SK-N-SH (cell line): ENCODE results near the gene NGF. TPM values are rescaled to one million over a fixed set of nuclear protein-coding genes. Genes with fewer than 3 reads are reported as not detected.

Experiments
- CTCF ChIA-PET: fragments of 300-600, 350-600 bp; formaldehyde crosslinking; extraction: SDS; loops from one replicate; lab custom pipeline; 2021; lab: Yijun Ruan, JAX
- POLR2A ChIA-PET: fragments of 350-600 bp; sonication (Branson Sonifier 250); formaldehyde crosslinking; extraction: SDS; loops from one replicate; lab custom pipeline; 2020; ENCODE audit warnings: antibody characterized with exemption, inconsistent platforms; lab: Yijun Ruan, JAX
- DNase-seq: peaks from one replicate; pipeline ENCODE4 v3.0.0; 2012
- H2AFZ ChIP-seq: fragments of 200-600 bp; sonication (generic); 2 replicates; pipeline ENCODE4 v1.8.1; 2016; ENCODE audit warnings: antibody characterized with exemption, mild to moderate bottlenecking, low read depth
- H3F3A ChIP-seq: fragments of 200-600 bp; sonication (generic); replicated peaks from 2 replicates; pipeline ENCODE3; 2016; ENCODE audit warnings: antibody characterized with exemption, mild to moderate bottlenecking; ENCODE audit not compliant: insufficient read depth
- H3K27ac ChIP-seq, 2 experiments: fragments of 200-500 bp in 1 of 2; fragments of 200-600 bp in 1 of 2; sonication (Bioruptor generic) in 1 of 2; sonication (generic), shearing (Covaris generic) in 1 of 2; 2 replicates each; pipeline versions ENCODE4 v1.5.1 to v1.6.1; 2014 to 2016; ENCODE audit warnings: low read depth in 2 of 2, inconsistent platforms in 1 of 2, low read length in 1 of 2, mild to moderate bottlenecking in 1 of 2, mixed read lengths in 1 of 2
- H3K27me3 ChIP-seq: fragments of 200-600 bp; sonication (generic), shearing (Covaris generic); 2 replicates; pipeline ENCODE4 v1.6.1; 2016; ENCODE audit warnings: mixed run types; ENCODE audit not compliant: insufficient read depth
- H3K36me3 ChIP-seq, 2 experiments: fragments of 200-500 bp in 1 of 2; fragments of 200-600 bp in 1 of 2; sonication (Bioruptor generic) in 1 of 2; sonication (generic) in 1 of 2; replicated peaks in 1 of 2; 2 replicates each; pipeline versions ENCODE3 to v1.5.1; 2014 to 2016; ENCODE audit warnings: low read length in 1 of 2, mild to moderate bottlenecking in 1 of 2; ENCODE audit not compliant: insufficient read depth in 2 of 2, control insufficient read depth in 1 of 2
- H3K4me1 ChIP-seq, 2 experiments: fragments of 200-500 bp in 1 of 2; fragments of 200-600 bp in 1 of 2; sonication (Bioruptor generic) in 1 of 2; sonication (generic), shearing (Covaris generic) in 1 of 2; 2 replicates each; pipeline versions ENCODE4 v1.5.1 to v1.6.1; 2014 to 2016; ENCODE audit warnings: low read depth in 1 of 2, low read length in 1 of 2, mixed run types in 1 of 2; ENCODE audit not compliant: insufficient read depth in 2 of 2, control insufficient read depth in 1 of 2
- H3K4me2 ChIP-seq: fragments of 200-600 bp; sonication (generic), shearing (Covaris generic); 2 replicates; pipeline ENCODE4 v1.6.1; 2017; ENCODE audit warnings: mixed run types
- H3K4me3 ChIP-seq, 2 experiments: fragments of 200-500 bp in 1 of 2; fragments of 200-600 bp in 1 of 2; sonication (Bioruptor generic) in 1 of 2; sonication (generic), shearing (Covaris generic) in 1 of 2; 2 replicates each; pipeline versions ENCODE4 v1.5.1 to v1.8.1; 2014 to 2016; ENCODE audit warnings: low read depth in 2 of 2, inconsistent platforms in 1 of 2, low read length in 1 of 2, mild to moderate bottlenecking in 1 of 2, mixed read lengths in 1 of 2, moderate library complexity in 1 of 2
- H3K79me2 ChIP-seq: fragments of 200-600 bp; sonication (generic); 2 replicates; pipeline ENCODE4 v1.8.1; 2017; ENCODE audit warnings: mild to moderate bottlenecking; ENCODE audit not compliant: insufficient read depth
- H3K9ac ChIP-seq: fragments of 200-600 bp; sonication (generic); 2 replicates; pipeline ENCODE4 v1.6.1; 2017; ENCODE audit warnings: mixed run types
- H3K9me2 ChIP-seq: fragments of 200-600 bp; sonication (generic); 2 replicates; pipeline ENCODE4 v1.6.1; 2017; ENCODE audit warnings: mixed run types
- H3K9me3 ChIP-seq: fragments of 200-600 bp; sonication (generic); 2 replicates; pipeline ENCODE4 v1.6.1; 2017; ENCODE audit warnings: mixed run types, mild to moderate bottlenecking, moderate library complexity
- H4K20me1 ChIP-seq: fragments of 200-600 bp; sonication (generic); 2 replicates; pipeline ENCODE4 v1.6.1; 2017; ENCODE audit warnings: mild to moderate bottlenecking, mixed run types; ENCODE audit not compliant: insufficient read depth
- EZH2phosphoT487 ChIP-seq: fragments of 200-600 bp; sonication (generic); IDR thresholded peaks from 2 replicates; pipeline ENCODE4 v1.6.1; 2017; ENCODE audit warnings: low read depth, mixed run types, mild to moderate bottlenecking, antibody characterized with exemption, moderate library complexity, borderline replicate concordance
- FOSL2 ChIP-seq: IDR thresholded peaks from 2 replicates; pipeline ENCODE4 v1.4.0; 2012; ENCODE audit warnings: low read depth, mild to moderate bottlenecking, moderate library complexity, borderline replicate concordance
- GABPA ChIP-seq: IDR thresholded peaks from 2 replicates; pipeline ENCODE4 v1.4.0; 2012; ENCODE audit warnings: low read depth, mild to moderate bottlenecking
- GATA2 ChIP-seq: sonication (generic); formaldehyde crosslinking; IDR thresholded peaks from 2 replicates; pipeline ENCODE4 v1.5.0; 2020; ENCODE audit warnings: mild to moderate bottlenecking, missing genetic modification reagents
- MEF2A ChIP-seq: IDR thresholded peaks from 2 replicates; pipeline ENCODE4 v1.4.0; 2012; ENCODE audit warnings: low read depth, borderline replicate concordance
- MXI1 ChIP-seq: IDR thresholded peaks from 2 replicates; pipeline ENCODE4 v1.6.1; 2012; ENCODE audit warnings: mild to moderate bottlenecking, low read depth, low read length, improper control_type of control experiment
- NRF1 ChIP-seq: IDR thresholded peaks from 2 replicates; pipeline ENCODE4 v1.6.1; 2012; ENCODE audit warnings: low read depth, mild to moderate bottlenecking, low read length
- TAF1 ChIP-seq: IDR thresholded peaks from 2 replicates; pipeline ENCODE4 v1.6.1; 2012; ENCODE audit warnings: low read depth, mild to moderate bottlenecking, low read length, moderate library complexity, borderline replicate concordance
- TCF12 ChIP-seq: IDR thresholded peaks from 2 replicates; pipeline ENCODE4 v1.4.0; 2012
- USF2 ChIP-seq: fragments of 150-350 bp; IDR thresholded peaks from 2 replicates; pipeline ENCODE4 v1.6.1; 2017; ENCODE audit warnings: antibody characterized with exemption, low read length, low read depth, borderline replicate concordance
- ZBTB33 ChIP-seq: IDR thresholded peaks from 2 replicates; pipeline ENCODE4 v1.4.0; 2012; ENCODE audit warnings: low read depth, borderline replicate concordance
- WGBS: methylation state at CpG from one replicate; pipeline ENCODE4 v1.1.6; 2017; ENCODE audit warnings: low lambda C conversion rate; 5-methylcytosine and 5-hydroxymethylcytosine counted together
- polyA plus RNA-seq, 3 experiments: library from polyadenylated mRNA; depleted of rRNA; stranded (reverse); fragments of >200 nt; gene quantifications; 2 replicates each; pipeline ENCODE4 v1.2.3, GENCODE V29; 2012
- TF ChIP-seq, protein P1 (sequence below): fragments of 200-600 bp; sonication (generic); IDR thresholded peaks from 2 replicates; pipeline ENCODE4 v1.6.1; 2017; ENCODE audit warnings: antibody characterized with exemption, mild to moderate bottlenecking, moderate library complexity
- TF ChIP-seq, protein P2 (sequence below): IDR thresholded peaks from 2 replicates; pipeline ENCODE4 v1.4.0; 2012; ENCODE audit warnings: low read depth

NGF gene
- polyA plus RNA-seq, 1 of the 3 experiments (the other 2 are of a cell fraction): 75.8 TPM

- ChIA-PET CTCF (interaction anchor here (1.9 kb wide), 1 partner anchor 144 kb away, joined by 5 read pairs; no protein-coding TSS in a partner anchor), POLR2A (no interaction called here)
- Histone ChIP-seq H3K9me2 (no peaks in the 10 kb centered on the region), H3K4me3 (no peak overlapping the region), H3K9me3 (no peaks in the 10 kb centered on the region), H3K36me3 (peaks cover 0 to 10% of the 10 kb centered on the region in 2 experiments), H2AFZ (no peak overlapping the region), H3K4me1 (peaks cover 18 to 66% of the 10 kb centered on the region in 2 experiments), H3K4me2 (no peak overlapping the region), H4K20me1 (no peaks in the 10 kb centered on the region), H3K27ac (peak overlapping the region in 1 of 2 experiments; percentile 19; a peak in 2 of 4 replicates), H3K79me2 (peaks cover 93% of the 10 kb centered on the region), H3K9ac (no peak overlapping the region), H3K27me3 (no peaks in the 10 kb centered on the region), H3F3A (peaks cover 19% of the 10 kb centered on the region)
- 87% methylated on average over 5 of the region's 5 CpGs for whole genome bisulfite sequencing
- no peak for DNase-seq
- TF ChIP-seq NRF1 (no peak), GABPA (no peak), USF2 (no peak), MXI1 (no peak), FOSL2 (no peak), TAF1 (no peak), ZBTB33 (no peak), GATA2 (no peak), EZH2phosphoT487 (no peak), TCF12 (no peak), MEF2A (no peak)
- TF ChIP-seq, protein P1, sequence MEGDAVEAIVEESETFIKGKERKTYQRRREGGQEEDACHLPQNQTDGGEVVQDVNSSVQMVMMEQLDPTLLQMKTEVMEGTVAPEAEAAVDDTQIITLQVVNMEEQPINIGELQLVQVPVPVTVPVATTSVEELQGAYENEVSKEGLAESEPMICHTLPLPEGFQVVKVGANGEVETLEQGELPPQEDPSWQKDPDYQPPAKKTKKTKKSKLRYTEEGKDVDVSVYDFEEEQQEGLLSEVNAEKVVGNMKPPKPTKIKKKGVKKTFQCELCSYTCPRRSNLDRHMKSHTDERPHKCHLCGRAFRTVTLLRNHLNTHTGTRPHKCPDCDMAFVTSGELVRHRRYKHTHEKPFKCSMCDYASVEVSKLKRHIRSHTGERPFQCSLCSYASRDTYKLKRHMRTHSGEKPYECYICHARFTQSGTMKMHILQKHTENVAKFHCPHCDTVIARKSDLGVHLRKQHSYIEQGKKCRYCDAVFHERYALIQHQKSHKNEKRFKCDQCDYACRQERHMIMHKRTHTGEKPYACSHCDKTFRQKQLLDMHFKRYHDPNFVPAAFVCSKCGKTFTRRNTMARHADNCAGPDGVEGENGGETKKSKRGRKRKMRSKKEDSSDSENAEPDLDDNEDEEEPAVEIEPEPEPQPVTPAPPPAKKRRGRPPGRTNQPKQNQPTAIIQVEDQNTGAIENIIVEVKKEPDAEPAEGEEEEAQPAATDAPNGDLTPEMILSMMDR: no peak
- TF ChIP-seq, protein P2, sequence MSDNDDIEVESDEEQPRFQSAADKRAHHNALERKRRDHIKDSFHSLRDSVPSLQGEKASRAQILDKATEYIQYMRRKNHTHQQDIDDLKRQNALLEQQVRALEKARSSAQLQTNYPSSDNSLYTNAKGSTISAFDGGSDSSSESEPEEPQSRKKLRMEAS: no peak
- TF ChIP-seq, all 33 proteins: peak for 0
Observed at GRCh38 chr1:115325874-115326273, 12.2 kb downstream of the NGF start.
